Activated T-cell treated with anti-CD3 and anti-CD28 coated beads, Interleukin-2, amount 50 U/mL, for 72 hours (primary cell): Measurements from ENCODE around the gene MB21D2. TPM values are rescaled to one million over a fixed set of nuclear protein-coding genes. Genes with fewer than 3 reads are reported as not detected.
"Not testable (repeated sequence)": the region's sequence is repeated elsewhere in the genome, so short reads cannot be mapped to it uniquely, and the experiment has no call there.

Source experiments
- ATAC-seq, 2 donors: fragments of 150-1000 bp; cut with Tn5 transposase; replicated peaks in 1 of 2; 2 replicates each; pipeline ENCODE4 v1.10.0; 2021; ENCODE audit warnings: moderate library complexity in 2 of 2, mild to moderate bottlenecking in 1 of 2
- DNase-seq, 2 donors: peaks; one replicate each; pipeline ENCODE4 v3.0.0; 2021 to 2022; ENCODE audit warnings: mixed read lengths in 1 of 2
- H3K27ac Mint-ChIP-seq: one replicate; pipeline ENCODE4 v1.8.0; 2022; ENCODE audit warnings: mild to moderate bottlenecking, moderate library complexity, mixed read lengths
- H3K27me3 Mint-ChIP-seq: one replicate; pipeline ENCODE4 v1.8.0; 2022; ENCODE audit warnings: low read depth, mixed read lengths
- H3K36me3 Mint-ChIP-seq, 2 donors: one replicate each; pipeline ENCODE4 v1.8.0; 2022; ENCODE audit warnings: mixed read lengths in 2 of 2, mild to moderate bottlenecking in 1 of 2; ENCODE audit not compliant: insufficient read depth in 2 of 2
- H3K4me1 Mint-ChIP-seq: one replicate; pipeline ENCODE4 v1.8.0; 2022; ENCODE audit warnings: low read depth, mixed read lengths
- H3K4me3 Mint-ChIP-seq, 2 donors: one replicate each; pipeline ENCODE4 v1.8.0; 2022; ENCODE audit warnings: mild to moderate bottlenecking in 2 of 2, mixed read lengths in 2 of 2, moderate library complexity in 2 of 2
- H3K9me3 Mint-ChIP-seq, 2 donors: one replicate each; pipeline ENCODE4 v1.8.0; 2022; ENCODE audit warnings: mixed read lengths in 2 of 2
- total RNA-seq, 2 donors: library from RNA; stranded (reverse); gene quantifications; one replicate each; pipeline ENCODE4 v1.2.3, GENCODE V29; 2022

MB21D2 gene, protein sequence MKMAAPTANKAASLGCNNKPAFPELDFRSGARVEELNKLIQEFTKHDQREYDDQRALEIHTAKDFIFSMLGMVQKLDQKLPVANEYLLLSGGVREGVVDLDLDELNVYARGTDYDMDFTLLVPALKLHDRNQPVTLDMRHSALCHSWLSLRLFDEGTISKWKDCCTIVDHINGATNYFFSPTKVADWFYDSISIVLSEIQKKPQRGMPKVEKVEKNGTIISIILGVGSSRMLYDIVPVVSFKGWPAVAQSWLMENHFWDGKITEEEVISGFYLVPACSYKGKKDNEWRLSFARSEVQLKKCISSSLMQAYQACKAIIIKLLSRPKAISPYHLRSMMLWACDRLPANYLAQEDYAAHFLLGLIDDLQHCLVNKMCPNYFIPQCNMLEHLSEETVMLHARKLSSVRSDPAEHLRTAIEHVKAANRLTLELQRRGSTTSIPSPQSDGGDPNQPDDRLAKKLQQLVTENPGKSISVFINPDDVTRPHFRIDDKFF
- 10 to 100 TPM; 10.5 to 26.9 TPM for total RNA-seq

DNA sequence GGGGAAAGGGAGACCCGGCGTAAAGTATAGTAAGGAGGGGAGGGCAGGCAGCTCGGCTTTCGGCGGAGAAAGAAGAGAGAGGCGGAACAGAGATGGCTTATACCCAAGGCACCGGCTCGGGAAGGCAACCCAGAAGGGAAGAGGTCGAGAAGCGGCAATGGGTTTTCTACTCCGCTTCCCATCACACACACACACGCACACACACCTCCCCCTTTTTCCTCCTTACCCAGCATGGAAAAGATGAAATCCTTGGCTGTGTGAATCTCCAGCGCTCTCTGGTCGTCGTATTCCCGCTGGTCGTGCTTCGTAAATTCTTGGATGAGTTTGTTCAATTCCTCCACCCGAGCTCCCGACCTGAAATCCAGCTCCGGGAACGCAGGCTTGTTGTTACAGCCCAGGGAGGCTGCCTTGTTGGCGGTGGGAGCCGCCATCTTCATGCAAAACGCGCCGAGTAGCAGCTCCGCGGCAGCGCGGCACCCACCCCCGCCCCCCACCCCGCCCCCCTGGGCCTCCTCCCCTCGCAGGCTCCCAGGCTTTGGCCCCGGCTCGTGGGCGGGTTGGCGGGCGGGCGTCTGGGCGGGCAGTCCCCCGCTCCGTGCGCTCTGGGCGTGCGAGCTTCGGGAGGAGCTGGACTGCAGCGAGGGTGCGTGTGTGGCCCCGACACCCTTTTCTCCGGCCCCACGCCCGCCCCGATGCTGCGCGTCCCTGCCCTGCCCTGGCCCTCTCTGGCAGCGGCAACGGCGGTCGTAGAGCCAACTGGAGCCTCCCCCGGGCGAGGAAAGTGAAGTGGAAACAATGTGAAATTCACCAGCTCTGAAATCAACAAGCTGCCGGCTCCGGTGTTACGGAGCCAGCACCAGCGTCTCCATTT lies at the start of gene MB21D2:
Gene MB21D2, minus strand, starts transcription at position 453 of the 871 bp plus-strand sequence. Its CDS starts 16 bp downstream, at position 437.
- peak within 1 kb of the TSS; percentile 98 for H3K27ac Mint-ChIP-seq
- H3K4me3 Mint-ChIP-seq, result peak within 1 kb of the TSS; percentile 99
- H3K9me3 Mint-ChIP-seq, result no peaks in the 10 kb centered on the region
- H3K4me1 Mint-ChIP-seq, result peaks cover 28% of the 10 kb centered on the region
- ATAC-seq, result peak; percentile 75 to 77
- peaks cover 77% of the 10 kb centered on the region for H3K27me3 Mint-ChIP-seq
- DNase-seq, result peak; percentile 64 to 73
- H3K36me3 Mint-ChIP-seq, result peaks cover 6 to 9% of the 10 kb centered on the region in 2 donors

DNA sequence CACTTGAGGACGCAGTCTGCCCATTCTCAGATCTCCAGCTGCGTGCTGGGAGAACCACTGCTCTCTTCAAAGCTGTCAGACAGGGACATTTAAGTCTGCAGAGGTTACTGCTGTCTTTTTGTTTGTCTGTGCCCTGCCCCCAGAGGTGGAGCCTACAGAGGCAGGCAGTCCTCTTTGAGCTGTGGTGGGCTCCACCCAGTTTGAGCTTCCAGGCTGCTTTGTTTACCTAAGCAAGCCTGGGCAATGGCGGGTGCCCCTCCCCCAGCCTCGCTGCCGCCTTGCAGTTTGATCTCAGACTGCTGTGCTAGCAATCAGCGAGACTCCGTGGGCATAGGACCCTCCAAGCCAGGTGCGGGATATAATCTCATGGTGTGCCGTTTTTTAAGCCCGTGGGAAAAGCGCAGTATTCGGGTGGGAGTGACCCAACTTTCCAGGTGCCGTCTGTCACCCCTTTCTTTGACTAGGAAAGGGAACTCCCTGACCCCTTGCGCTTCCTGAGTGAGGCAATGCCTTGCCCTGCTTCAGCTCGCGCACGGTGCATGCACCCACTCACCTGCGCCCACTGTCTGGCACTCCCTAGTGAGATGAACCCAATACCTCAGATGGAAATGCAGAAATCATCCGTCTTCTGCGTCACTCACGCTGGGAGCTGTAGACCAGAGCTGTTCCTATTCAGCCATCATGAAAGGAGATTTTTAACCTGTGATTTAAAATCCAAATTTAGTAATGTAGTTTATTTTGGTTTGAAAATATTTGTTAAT lies 47.5 kb upstream of the MB21D2 start:
- not testable (repeated sequence) for H3K9me3 Mint-ChIP-seq, DNase-seq, H3K4me3 Mint-ChIP-seq, H3K36me3 Mint-ChIP-seq, H3K27ac Mint-ChIP-seq, ATAC-seq, H3K4me1 Mint-ChIP-seq
- H3K27me3 Mint-ChIP-seq, result peaks cover 17% of the 10 kb centered on the region

DNA sequence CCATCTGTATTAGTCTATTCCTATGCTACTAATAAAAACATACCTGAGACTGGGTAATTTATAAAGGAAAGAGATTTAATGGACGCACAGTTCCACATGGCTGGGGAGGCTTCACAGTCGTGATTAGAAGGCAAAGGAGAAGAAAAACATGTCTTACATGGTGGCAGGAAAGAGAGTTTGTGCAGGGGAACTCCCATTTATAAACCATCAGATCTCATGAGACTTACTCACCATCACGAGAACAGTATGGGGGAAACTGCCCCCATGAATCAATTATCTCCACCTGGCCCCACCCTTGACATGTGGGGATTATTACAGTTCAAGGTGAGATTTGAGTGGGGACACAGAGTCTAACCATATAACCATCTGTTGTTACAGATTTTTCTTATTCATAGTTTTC lies 42.1 kb upstream of the MB21D2 start:
- peaks cover 11% of the 10 kb centered on the region for H3K27me3 Mint-ChIP-seq
- H3K4me3 Mint-ChIP-seq, result peak overlapping the region in 1 of 2 donors; percentile 9
- peaks cover 0 to 5% of the 10 kb centered on the region in 2 donors for H3K36me3 Mint-ChIP-seq
- H3K9me3 Mint-ChIP-seq, result peaks cover 2 to 5% of the 10 kb centered on the region in 2 donors
- H3K4me1 Mint-ChIP-seq, result peaks cover 28% of the 10 kb centered on the region
- H3K27ac Mint-ChIP-seq, result no peak overlapping the region
- DNase-seq (no peak), ATAC-seq (no peak)

DNA sequence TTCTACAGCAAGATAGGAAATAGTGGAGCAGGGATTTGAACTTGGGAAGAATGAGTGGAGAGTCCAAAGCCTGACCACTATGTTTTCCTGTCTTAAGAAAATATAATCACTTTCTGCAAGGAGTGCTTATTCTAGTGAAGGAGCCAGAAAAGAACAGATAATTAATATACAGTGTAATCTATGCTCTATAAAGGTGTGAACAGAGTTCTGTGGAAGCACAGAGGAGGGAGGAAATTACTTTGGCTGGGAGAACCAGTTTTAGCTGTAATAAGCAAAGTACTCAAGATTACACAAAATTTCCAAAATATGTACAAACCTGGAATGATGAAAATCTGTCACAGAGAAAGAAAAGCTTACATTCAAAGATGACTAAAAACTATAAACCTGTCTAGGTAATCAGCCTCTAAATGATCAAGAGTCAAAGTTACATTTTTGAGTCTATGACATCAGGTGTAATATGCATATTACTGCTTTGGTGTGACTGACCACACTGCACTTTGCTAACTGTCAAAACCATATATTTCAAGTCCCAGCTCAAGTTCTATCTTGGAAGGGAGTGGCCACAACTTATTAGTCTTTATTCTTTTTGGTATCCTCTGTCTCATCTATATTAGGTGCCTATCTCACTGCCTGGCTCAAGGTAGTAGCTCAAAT lies 40.7 kb upstream of the MB21D2 start:
- Mint-ChIP-seq H3K36me3 (peaks cover 0 to 7% of the 10 kb centered on the region in 2 donors), H3K27me3 (peaks cover 11% of the 10 kb centered on the region), H3K4me3 (peak overlapping the region in 1 of 2 donors; percentile 78), H3K9me3 (peaks cover 2 to 5% of the 10 kb centered on the region in 2 donors), H3K27ac (peak overlapping the region; percentile 97), H3K4me1 (peaks cover 28% of the 10 kb centered on the region)
- DNase-seq (no peak), ATAC-seq (peak; percentile 66 to 74)

DNA sequence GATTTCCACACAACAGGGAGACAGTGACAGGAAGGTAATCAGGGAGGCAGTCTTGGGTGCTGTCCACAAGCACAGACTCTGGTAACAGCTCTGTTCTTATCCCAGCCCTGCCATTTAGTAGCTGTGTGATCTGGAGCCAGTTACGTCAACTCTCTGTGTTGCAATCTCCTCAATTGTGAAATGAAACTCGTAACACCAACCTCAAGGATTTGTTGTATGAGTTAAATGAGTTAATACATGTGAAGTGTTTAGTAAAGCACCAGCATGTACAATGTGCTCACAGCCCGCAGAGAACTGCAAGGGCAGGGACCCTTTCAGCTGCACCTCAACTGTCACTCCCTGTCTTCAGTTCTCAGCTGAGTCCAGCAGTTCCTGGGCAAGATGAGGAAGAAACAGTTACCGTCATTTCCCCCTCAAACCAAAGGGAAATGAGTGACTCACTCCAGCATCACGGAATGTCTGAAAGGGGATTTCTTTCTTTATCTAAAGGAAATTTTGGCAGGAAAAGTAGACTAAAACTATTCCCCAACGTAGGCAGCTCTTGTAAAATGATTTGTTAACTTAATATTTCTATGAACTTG lies 39.9 kb upstream of the MB21D2 start:
- DNase-seq (peak; percentile 5 to 44), ATAC-seq (peak; percentile 75 to 92)
- H3K4me3 Mint-ChIP-seq, result peak overlapping the region in 1 of 2 donors; percentile 78
- H3K9me3 Mint-ChIP-seq, result peaks cover 5% of the 10 kb centered on the region in 2 donors
- H3K27me3 Mint-ChIP-seq, result peaks cover 11% of the 10 kb centered on the region
- peaks cover 2 to 7% of the 10 kb centered on the region in 2 donors for H3K36me3 Mint-ChIP-seq
- peak overlapping the region; percentile 97 for H3K27ac Mint-ChIP-seq
- peaks cover 28% of the 10 kb centered on the region for H3K4me1 Mint-ChIP-seq

DNA sequence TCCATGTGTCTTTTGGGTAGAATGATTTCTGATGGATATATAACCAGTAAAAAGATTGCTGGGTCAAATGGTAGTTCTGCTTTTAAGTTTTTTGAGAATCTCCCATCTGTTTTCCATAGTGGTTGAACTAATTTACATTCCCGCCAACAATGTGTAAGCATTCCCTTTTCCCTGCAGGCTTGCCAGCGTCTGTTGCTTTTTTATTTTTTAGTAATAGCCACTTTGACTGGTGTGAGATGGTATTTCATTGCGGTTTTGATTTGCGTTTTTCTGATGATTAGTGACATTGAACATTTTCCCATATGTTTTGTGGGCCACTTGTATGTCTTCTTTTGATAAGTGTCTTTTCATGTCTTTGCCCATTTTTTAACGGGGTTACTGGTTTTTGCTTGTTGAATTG lies 36.3 kb upstream of the MB21D2 start:
- Mint-ChIP-seq H3K4me3 (no peak overlapping the region), H3K27me3 (peaks cover 11% of the 10 kb centered on the region), H3K4me1 (peaks cover 21% of the 10 kb centered on the region), H3K36me3 (peaks cover 2 to 5% of the 10 kb centered on the region in 2 donors), H3K9me3 (peaks cover 3% of the 10 kb centered on the region in 2 donors), H3K27ac (no peak overlapping the region)
- DNase-seq, result no peak
- ATAC-seq, result no peak

DNA sequence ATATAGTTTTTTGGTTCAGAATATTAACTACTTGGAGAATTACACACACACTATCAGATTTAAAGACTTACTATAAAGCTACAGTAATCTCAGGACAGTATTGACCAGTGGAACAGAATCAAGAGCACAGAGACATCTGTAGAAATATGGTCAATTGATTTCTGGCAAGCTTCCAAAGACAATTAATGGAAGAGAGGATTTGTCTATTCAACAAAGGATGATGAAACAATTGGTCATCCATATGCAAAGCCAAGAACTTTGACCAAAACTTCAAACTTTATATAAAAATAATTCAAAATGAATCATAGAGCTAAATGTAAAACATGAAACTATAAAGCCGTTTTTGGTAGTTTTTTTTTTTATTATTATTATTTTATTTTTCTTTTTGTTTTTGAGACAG lies 29.8 kb upstream of the MB21D2 start:
- no peaks in the 10 kb centered on the region for H3K4me1 Mint-ChIP-seq
- no peak overlapping the region for H3K27ac Mint-ChIP-seq
- no peak for DNase-seq
- no peak for ATAC-seq
- H3K36me3 Mint-ChIP-seq, result no peaks in the 10 kb centered on the region
- H3K9me3 Mint-ChIP-seq, result peaks cover 0 to 3% of the 10 kb centered on the region in 2 donors
- peaks cover 24% of the 10 kb centered on the region for H3K27me3 Mint-ChIP-seq
- H3K4me3 Mint-ChIP-seq, result no peak overlapping the region

DNA sequence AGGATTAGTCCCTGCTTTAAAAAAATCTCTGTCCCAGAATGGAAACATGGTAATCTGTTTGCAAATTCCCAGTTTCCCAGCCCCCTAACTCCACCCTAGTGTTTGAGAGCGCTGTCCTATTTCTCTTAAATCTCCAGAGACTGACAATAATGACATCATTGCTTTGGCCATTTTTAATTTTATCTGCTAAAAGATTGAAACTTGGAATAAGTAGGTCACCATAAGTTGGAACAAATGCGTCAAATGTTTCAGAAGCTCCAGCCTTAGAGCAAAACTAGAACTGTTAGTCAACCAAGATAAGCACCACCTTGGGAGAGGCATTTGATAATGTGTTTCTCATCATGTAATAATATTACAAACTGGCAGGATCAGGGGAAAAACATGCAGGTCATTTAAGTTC lies 25.7 kb upstream of the MB21D2 start:
- H3K27ac Mint-ChIP-seq, result no peak overlapping the region
- ATAC-seq (no peak), DNase-seq (no peak)
- H3K4me3 Mint-ChIP-seq, result no peak overlapping the region
- no peaks in the 10 kb centered on the region for H3K9me3 Mint-ChIP-seq
- H3K4me1 Mint-ChIP-seq, result no peaks in the 10 kb centered on the region
- peaks cover 34% of the 10 kb centered on the region for H3K27me3 Mint-ChIP-seq
- H3K36me3 Mint-ChIP-seq, result no peaks in the 10 kb centered on the region

DNA sequence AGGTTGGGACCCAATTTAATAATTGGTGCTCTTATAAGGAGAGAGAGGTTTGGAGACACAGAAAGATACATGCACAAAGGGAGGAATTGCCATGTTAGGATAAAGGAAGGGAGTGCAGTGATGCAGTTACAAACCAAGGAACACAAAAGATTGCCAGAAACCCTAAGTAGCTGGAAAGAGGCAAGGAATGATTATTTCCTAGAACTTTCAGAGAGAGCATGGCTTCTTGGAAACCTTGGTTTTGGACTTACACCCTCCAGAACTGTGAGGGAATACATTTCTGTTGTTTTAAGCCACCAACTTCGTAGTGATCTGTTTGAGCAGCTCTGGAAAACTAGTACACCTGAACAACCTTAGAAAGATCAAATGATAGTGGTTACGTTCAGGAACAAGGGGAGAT lies 25.0 kb upstream of the MB21D2 start:
- Mint-ChIP-seq H3K36me3 (peaks cover 0 to 1% of the 10 kb centered on the region in 2 donors), H3K27me3 (peaks cover 34% of the 10 kb centered on the region), H3K4me3 (no peak overlapping the region), H3K27ac (no peak overlapping the region), H3K4me1 (no peaks in the 10 kb centered on the region), H3K9me3 (no peaks in the 10 kb centered on the region)
- ATAC-seq, result no peak
- no peak for DNase-seq

DNA sequence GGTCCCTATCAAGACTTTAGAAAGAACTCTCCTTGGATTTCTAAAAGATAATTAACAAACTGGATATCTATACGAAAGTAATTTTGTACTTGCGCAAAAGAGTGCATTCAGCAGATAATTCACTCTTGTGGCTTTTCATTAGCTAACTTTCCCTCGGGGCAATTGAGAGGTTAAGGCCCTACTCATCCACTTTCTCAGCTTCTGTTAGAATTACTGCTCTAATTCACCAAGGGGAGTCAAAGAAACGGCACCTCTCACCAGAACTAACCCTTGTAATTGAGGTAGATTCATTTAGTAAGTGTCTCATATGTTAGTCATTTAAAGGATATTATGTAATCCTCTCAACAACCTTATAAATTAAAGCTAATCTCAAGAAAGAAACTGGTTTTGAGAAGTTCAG lies 22.5 kb upstream of the MB21D2 start:
- no peak for ATAC-seq
- H3K27me3 Mint-ChIP-seq, result peaks cover 23% of the 10 kb centered on the region

DNA sequence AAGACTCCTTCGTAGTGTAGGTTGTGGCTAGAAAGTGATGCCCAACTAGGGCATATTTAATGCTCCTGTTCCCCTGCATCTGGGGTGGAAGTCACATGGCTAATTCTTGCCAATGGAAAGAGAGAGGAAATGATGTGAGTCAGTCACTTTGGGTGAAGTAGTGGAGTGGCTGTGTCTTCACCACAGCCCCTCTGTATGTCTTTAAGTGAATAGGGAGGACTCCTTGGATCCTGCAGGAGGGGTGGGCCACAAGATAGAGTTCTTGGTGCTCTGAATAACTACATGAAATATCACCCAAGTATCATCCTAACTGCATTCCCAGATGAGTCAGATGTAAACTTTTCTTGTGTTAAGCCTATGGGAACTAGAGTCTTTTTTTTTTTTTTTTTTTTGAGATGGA lies 17.8 kb upstream of the MB21D2 start:
- DNase-seq, result no peak
- Mint-ChIP-seq H3K4me3 (no peak overlapping the region), H3K36me3 (peaks cover 0 to 1% of the 10 kb centered on the region in 2 donors), H3K4me1 (no peaks in the 10 kb centered on the region), H3K27ac (no peak overlapping the region), H3K9me3 (no peaks in the 10 kb centered on the region), H3K27me3 (no peaks in the 10 kb centered on the region)
- ATAC-seq, result peak; percentile 40 to 52

More for the DNA sequence above, 22.5 kb upstream of the MB21D2 start:
- H3K36me3 Mint-ChIP-seq, result peaks cover 0 to 1% of the 10 kb centered on the region in 2 donors
- H3K9me3 Mint-ChIP-seq, result no peaks in the 10 kb centered on the region
- no peak overlapping the region for H3K27ac Mint-ChIP-seq
- H3K4me3 Mint-ChIP-seq, result no peak overlapping the region
- no peaks in the 10 kb centered on the region for H3K4me1 Mint-ChIP-seq
- no peak for DNase-seq
